ENCODE data around the gene DESI2. TPM values are rescaled to one million over a fixed set of nuclear protein-coding genes. Genes with fewer than 3 reads are reported as not detected.

The DESI2 gene
- total and polyA plus RNA-seq, 2 of the 8 experiments (the other 6 are each of a cell fraction or from before 2014, with no cell fraction given), result 54.0 to 110 TPM

DNA sequence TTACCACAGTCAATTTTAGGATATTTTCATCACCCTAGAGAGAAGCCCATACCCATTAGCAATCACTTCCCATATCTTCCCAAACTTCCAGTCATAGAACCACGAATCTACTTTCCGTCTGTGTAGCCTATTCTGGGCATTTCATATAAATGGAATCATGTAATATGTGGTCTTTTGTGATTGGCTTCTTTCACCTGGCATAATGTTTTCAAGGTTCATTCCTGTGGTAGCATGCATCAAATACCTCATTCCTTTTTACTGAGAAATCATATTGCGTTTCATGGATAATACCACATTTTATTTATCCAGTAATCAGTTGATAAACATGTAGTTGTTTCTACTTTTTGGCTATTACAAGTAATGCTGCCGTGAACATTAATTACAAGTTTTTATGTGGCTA is 21.5 kb downstream of the DESI2 start:
- Histone ChIP-seq H3K9ac (replicated peaks in 1 of 4; ENCODE audit: extremely low read depth in 1 of 4, low read depth in 3 of 4, low read length in 3 of 4) (no peak overlapping the region), H4K20me1 (replicated peaks in 1 of 2; ENCODE audit: control insufficient read depth in 1 of 2, insufficient read depth in 2 of 2, low read length in 2 of 2) (peaks cover 0 to 2% of the 10 kb centered on the region in 2 experiments), H2BK120ac (replicated peaks; ENCODE audit: low read depth, low read length) (no peak overlapping the region), H2BK12ac (ENCODE audit: low read depth, low read length) (no peak overlapping the region), H3K79me2 (ENCODE audit: control insufficient read depth in 1 of 2, insufficient read depth in 2 of 2, low read length in 2 of 2) (peaks cover 0 to 92% of the 10 kb centered on the region in 2 experiments; a peak in 3 of 4 replicates), H3K4ac (replicated peaks; ENCODE audit: insufficient read length, low read depth, low read length) (no peak overlapping the region), H4K5ac (ENCODE audit: insufficient read length, low read depth, low read length) (no peak overlapping the region), H2BK15ac (ENCODE audit: low read length) (no peak overlapping the region), H3K27me3 (replicated peaks in 1 of 4; ENCODE audit: control insufficient read depth in 3 of 4, extremely low read depth in 1 of 4, insufficient read depth in 3 of 4, low read length in 3 of 4) (no peaks in the 10 kb centered on the region), H3K9me3 (ENCODE audit: insufficient read depth in 2 of 2, low read depth in 1 of 2, low read length in 1 of 2) (no peaks in the 10 kb centered on the region), H3K23ac (ENCODE audit: insufficient read length) (no peak overlapping the region), H2AK5ac (ENCODE audit: low read depth, low read length) (no peak overlapping the region), H2BK5ac (ENCODE audit: low read depth, low read length) (no peak overlapping the region), H3K56ac (replicated peaks; ENCODE audit: insufficient read length, low read depth, low read length) (no peak overlapping the region), H2BK20ac (ENCODE audit: low read length) (no peak overlapping the region), H3K4me2 (ENCODE audit: insufficient read depth in 1 of 2, low read depth in 2 of 2, low read length in 2 of 2) (no peak overlapping the region; a peak in 1 of 4 replicates), H2AFZ (ENCODE audit: low read length) (no peak overlapping the region), H3K79me1 (ENCODE audit: low read depth, low read length) (no peaks in the 10 kb centered on the region; the same call in 1 of the 2 replicates), H3K27ac (ENCODE audit: low read depth, low read length) (no peak overlapping the region), H3K18ac (ENCODE audit: extremely low read depth, low read length) (no peak overlapping the region), H4K91ac (replicated peaks; ENCODE audit: insufficient read length, low read length) (no peak overlapping the region), H3K36me3 (ENCODE audit: control insufficient read depth in 2 of 4, insufficient read depth in 4 of 4, low read length in 3 of 4) (peaks cover 0 to 7% (median under 1%) of the 10 kb centered on the region in 4 experiments; a peak in 4 of 8 replicates), H3K4me3 (ENCODE audit: extremely low read depth in 1 of 4, insufficient read depth in 2 of 4, low read depth in 3 of 4, low read length in 4 of 4) (no peak overlapping the region), H3K4me1 (replicated peaks in 1 of 4; ENCODE audit: control insufficient read depth in 3 of 4, insufficient read depth in 4 of 4, low read length in 3 of 4) (no peaks in the 10 kb centered on the region), H4K8ac (ENCODE audit: extremely low read depth, insufficient read depth, low read length) (no peak overlapping the region), H3K23me2 (ENCODE audit: low read depth, low read length) (no peaks in the 10 kb centered on the region), H3K14ac (ENCODE audit: insufficient read length) (no peak overlapping the region)
- FAIRE-seq (no peak), DNase-seq (ENCODE audit: low read depth in 1 of 2, low spot score in 2 of 2) (no peak)
- ChIA-PET POLR2A (ENCODE audit: partially characterized antibody) (no interaction called here), CTCF (ENCODE audit: partially characterized antibody) (interaction anchor here (1.7 kb wide), 1 partner anchor 16 kb away, joined by 4 read pairs; no protein-coding TSS in a partner anchor)
- 68% methylated on average over 4 of the region's 4 CpGs; no CpG with 5 or more reads in 1 of the 2 experiments for WGBS, 2 experiments (ENCODE audit: extremely low coverage in 1 of 2, insufficient coverage in 1 of 2, insufficient read length in 1 of 2, insufficient replicate concordance in 2 of 2, low coverage in 1 of 2, low lambda C conversion rate in 2 of 2, missing lambda C conversion rate in 1 of 2)
- TF ChIP-seq HDAC6 (IDR thresholded peaks at IDR 0.05; ENCODE audit: low read depth, low read length) (no peak), KDM5A (IDR thresholded peaks at IDR 0.05; ENCODE audit: low read length) (no peak), SIN3A (conservative IDR thresholded peaks at IDR 0.05 in 1 of 2, IDR thresholded peaks at IDR 0.05 in 1 of 2; ENCODE audit: low read depth in 1 of 2, low read length in 2 of 2) (no peak), GABPA (IDR thresholded peaks at IDR 0.05; ENCODE audit: borderline replicate concordance, insufficient read depth, low read length) (no peak), BCL11A (IDR thresholded peaks at IDR 0.05; ENCODE audit: low read depth in 2 of 2, low read length in 2 of 2) (no peak), POLR2AphosphoS5 (IDR thresholded peaks at IDR 0.05; ENCODE audit: low read depth, low read length) (no peak), JUN (IDR thresholded peaks at IDR 0.05; ENCODE audit: low read depth, low read length) (no peak), SIX5 (IDR thresholded peaks at IDR 0.05; ENCODE audit: low read depth, low read length) (no peak), EP300 (IDR thresholded peaks at IDR 0.05; ENCODE audit: borderline replicate concordance in 1 of 2, low read depth in 2 of 2, low read length in 2 of 2) (no peak), CHD2 (IDR thresholded peaks at IDR 0.05; ENCODE audit: low read length) (no peak), BRCA1 (IDR thresholded peaks at IDR 0.05; ENCODE audit: low read depth, low read length) (no peak), SP1 (IDR thresholded peaks at IDR 0.05; ENCODE audit: low read depth, low read length) (no peak)
- TF ChIP-seq, protein P1, sequence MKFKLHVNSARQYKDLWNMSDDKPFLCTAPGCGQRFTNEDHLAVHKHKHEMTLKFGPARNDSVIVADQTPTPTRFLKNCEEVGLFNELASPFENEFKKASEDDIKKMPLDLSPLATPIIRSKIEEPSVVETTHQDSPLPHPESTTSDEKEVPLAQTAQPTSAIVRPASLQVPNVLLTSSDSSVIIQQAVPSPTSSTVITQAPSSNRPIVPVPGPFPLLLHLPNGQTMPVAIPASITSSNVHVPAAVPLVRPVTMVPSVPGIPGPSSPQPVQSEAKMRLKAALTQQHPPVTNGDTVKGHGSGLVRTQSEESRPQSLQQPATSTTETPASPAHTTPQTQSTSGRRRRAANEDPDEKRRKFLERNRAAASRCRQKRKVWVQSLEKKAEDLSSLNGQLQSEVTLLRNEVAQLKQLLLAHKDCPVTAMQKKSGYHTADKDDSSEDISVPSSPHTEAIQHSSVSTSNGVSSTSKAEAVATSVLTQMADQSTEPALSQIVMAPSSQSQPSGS (IDR thresholded peaks at IDR 0.05; ENCODE audit: low read length), result no peak

All from H1 (cell line).